ENCODE results near the gene SLC44A2. TPM values are rescaled to one million over a fixed set of nuclear protein-coding genes. Genes with fewer than 3 reads are reported as not detected.

The SLC44A2 gene
- total and polyA plus RNA-seq, 2 of the 13 experiments (the other 11 are each of a cell fraction or from before 2014, with no cell fraction given): 2.4 to 5.6 TPM

- TF ChIP-seq ZNF609 (CRISPR knock-in tag; IDR thresholded peaks at IDR 0.05; ENCODE audit: borderline replicate concordance) (no peak; the same call in 1 of the 2 replicates), SOX5 (CRISPR knock-in tag; IDR thresholded peaks at IDR 0.05; ENCODE audit: borderline replicate concordance) (peak; percentile 79), ARHGAP35 (CRISPR knock-in tag; IDR thresholded peaks at IDR 0.05; ENCODE audit: borderline replicate concordance) (no peak), SMAD9 (CRISPR knock-in tag; IDR thresholded peaks at IDR 0.05) (no peak), ARNT2 (CRISPR knock-in tag; IDR thresholded peaks at IDR 0.05; ENCODE audit: low read depth) (peak; percentile 94), ZFP62 (CRISPR knock-in tag; IDR thresholded peaks at IDR 0.05) (no peak), ZEB1 (IDR thresholded peaks at IDR 0.05; ENCODE audit: insufficient replicate concordance, low read depth) (no peak), TOPORS (CRISPR knock-in tag; IDR thresholded peaks at IDR 0.05) (no peak), TAF15 (IDR thresholded peaks at IDR 0.05; ENCODE audit: low read depth, low read length, poor library complexity, severe bottlenecking) (no peak), TFDP1 (CRISPR knock-in tag; IDR thresholded peaks at IDR 0.05; ENCODE audit: borderline replicate concordance) (peak; percentile 99), HIVEP1 (CRISPR knock-in tag; IDR thresholded peaks at IDR 0.05) (peak; percentile 75), ZBTB20 (CRISPR knock-in tag; IDR thresholded peaks at IDR 0.05; ENCODE audit: borderline replicate concordance, low read depth) (peak; percentile 44; the same call in 1 of the 2 replicates), RFXANK (CRISPR knock-in tag; IDR thresholded peaks at IDR 0.05) (peak; percentile 53; the same call in 1 of the 2 replicates), FOXA3 (CRISPR knock-in tag; IDR thresholded peaks at IDR 0.05) (peak; percentile 84), ZNF607 (CRISPR knock-in tag; IDR thresholded peaks at IDR 0.05; ENCODE audit: borderline replicate concordance) (peak; percentile 45; the same call in 1 of the 2 replicates), SRSF1 (optimal IDR thresholded peaks at IDR 0.05; ENCODE audit: low read depth, low read length) (peak; percentile 17), HMGXB3 (CRISPR knock-in tag; IDR thresholded peaks at IDR 0.05; ENCODE audit: borderline replicate concordance) (peak; percentile 79; the same call in 1 of the 2 replicates)
Measured at GRCh38 chr19:10653732-10654609, 28.6 kb downstream of the SLC44A2 start, which contains the start of gene ILF3 (continued).

Measured in HepG2 (cell line).